Stimulated activated CD4-positive, alpha-beta T cell treated with anti-CD3 and anti-CD28 coated beads, Interleukin-12 subunit alpha, Interleukin-12 subunit beta, amount 100 ng/mL, for 4 hours (primary cell): ENCODE results near the gene SCG5.

Source experiments
- DNase-seq: peaks from one replicate; pipeline ENCODE4 v3.0.0-alpha.2; 2020

The SCG5 gene

GRCh38 chr15:32729700-32730395 is 88.3 kb downstream of the SCG5 start:
- no peak for DNase-seq

GRCh38 chr15:32730677-32731654 is 89.5 kb downstream of the SCG5 start:
- no peak for DNase-seq

GRCh38 chr15:32732574-32733157 is 91.2 kb downstream of the SCG5 start:
- no peak for DNase-seq

- DNase-seq: no peak
Measured at GRCh38 chr15:32733281-32733680, 91.8 kb downstream of the SCG5 start.

- no peak for DNase-seq
Measured at GRCh38 chr15:32735989-32736700, 94.6 kb downstream of the SCG5 start.

GRCh38 chr15:32736701-32737061 is 95.2 kb downstream of the SCG5 start:
- no peak for DNase-seq

GRCh38 chr15:32737304-32737703 is 95.8 kb downstream of the SCG5 start:
- no peak for DNase-seq

- no peak for DNase-seq
Measured at GRCh38 chr15:32738666-32739065, 97.2 kb downstream of the SCG5 start.

GRCh38 chr15:32739522-32740063 is 98.1 kb downstream of the SCG5 start:
- no peak for DNase-seq

- DNase-seq: no peak
Measured at GRCh38 chr15:32743411-32744140, 102.1 kb downstream of the SCG5 start.

- no peak for DNase-seq
Measured at GRCh38 chr15:32746116-32746857, 104.8 kb downstream of the SCG5 start.
